ENCODE results near the gene IL24.

Gene IL24

DNA sequence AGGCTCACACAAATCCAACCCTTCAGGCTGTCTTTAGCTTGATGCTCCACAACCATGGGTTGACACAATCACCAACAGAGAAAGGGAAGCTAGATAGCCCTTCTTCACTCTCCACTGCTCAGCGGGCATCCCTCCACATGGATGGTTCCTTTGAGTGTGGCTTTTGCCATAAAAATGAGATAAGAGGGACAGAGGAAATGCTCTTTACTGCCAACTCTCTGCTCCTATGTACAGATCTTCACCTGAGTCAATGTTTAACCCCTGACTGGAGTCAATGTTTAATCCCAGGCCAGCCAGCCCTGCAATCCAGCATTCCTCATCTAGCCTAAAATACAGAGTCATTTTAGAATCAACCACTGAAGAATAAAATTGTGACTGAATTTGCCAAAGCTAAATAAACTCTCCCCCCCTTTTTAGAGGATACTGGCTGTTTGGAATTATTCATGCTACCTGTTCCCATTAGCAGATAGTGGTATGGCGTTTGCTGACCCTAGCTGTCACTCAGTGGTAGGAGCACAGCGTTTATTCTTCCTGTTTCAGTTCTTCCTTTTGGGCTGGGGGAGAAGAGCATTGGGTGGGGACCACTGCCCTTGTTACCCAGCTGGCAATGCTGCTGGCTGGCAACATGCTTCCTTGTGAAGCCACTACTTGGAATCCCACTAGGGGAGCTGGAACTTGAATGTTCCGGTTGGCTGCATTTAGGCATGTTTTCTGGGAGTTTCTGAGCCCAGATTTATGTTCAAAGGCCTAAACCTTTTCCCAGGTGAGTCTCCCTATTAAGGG is 54.3 kb downstream of the IL24 start:
- Histone ChIP-seq H3K27me3 (replicated peaks; ENCODE audit: control insufficient read depth, insufficient read depth, low read length) (no peaks in the 10 kb centered on the region), H3K4me3 (replicated peaks; ENCODE audit: low read depth, low read length) (no peak overlapping the region), H3K36me3 (ENCODE audit: control insufficient read depth, insufficient read depth, low read length) (no peaks in the 10 kb centered on the region)
- no peak for DNase-seq (ENCODE audit: extremely low read depth, insufficient read length)
- TF ChIP-seq, protein P1, sequence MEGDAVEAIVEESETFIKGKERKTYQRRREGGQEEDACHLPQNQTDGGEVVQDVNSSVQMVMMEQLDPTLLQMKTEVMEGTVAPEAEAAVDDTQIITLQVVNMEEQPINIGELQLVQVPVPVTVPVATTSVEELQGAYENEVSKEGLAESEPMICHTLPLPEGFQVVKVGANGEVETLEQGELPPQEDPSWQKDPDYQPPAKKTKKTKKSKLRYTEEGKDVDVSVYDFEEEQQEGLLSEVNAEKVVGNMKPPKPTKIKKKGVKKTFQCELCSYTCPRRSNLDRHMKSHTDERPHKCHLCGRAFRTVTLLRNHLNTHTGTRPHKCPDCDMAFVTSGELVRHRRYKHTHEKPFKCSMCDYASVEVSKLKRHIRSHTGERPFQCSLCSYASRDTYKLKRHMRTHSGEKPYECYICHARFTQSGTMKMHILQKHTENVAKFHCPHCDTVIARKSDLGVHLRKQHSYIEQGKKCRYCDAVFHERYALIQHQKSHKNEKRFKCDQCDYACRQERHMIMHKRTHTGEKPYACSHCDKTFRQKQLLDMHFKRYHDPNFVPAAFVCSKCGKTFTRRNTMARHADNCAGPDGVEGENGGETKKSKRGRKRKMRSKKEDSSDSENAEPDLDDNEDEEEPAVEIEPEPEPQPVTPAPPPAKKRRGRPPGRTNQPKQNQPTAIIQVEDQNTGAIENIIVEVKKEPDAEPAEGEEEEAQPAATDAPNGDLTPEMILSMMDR (IDR thresholded peaks at IDR 0.05; ENCODE audit: insufficient read depth, low read length, poor library complexity, severe bottlenecking): no peak

DNA sequence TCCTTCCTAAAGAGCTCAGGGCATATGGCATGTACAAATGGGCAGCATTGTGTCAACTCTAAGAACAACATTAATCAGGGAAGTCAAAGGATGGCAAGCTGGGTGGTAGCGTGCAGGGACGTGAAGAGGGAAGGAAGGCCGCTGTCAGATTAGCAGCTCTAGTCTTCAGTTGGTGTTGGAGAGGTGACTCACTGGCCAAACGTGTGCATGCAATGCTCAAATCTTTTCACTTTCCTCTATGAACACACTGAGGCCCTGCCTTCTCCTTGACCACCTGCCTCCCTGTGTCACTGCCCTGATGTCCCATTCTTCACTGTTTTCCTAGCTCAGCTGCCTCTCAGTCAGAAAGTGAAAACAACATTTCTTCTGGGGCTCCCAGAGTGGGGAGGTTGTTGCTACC is 54.9 kb downstream of the IL24 start:
- H3K27me3 ChIP-seq (replicated peaks; ENCODE audit: control insufficient read depth, insufficient read depth, low read length): no peaks in the 10 kb centered on the region
- no peak overlapping the region for H3K4me3 ChIP-seq (replicated peaks; ENCODE audit: low read depth, low read length)
- no peak for DNase-seq (ENCODE audit: extremely low read depth, insufficient read length)
- TF ChIP-seq, protein P1 (IDR thresholded peaks at IDR 0.05; ENCODE audit: insufficient read depth, low read length, poor library complexity, severe bottlenecking): no peak
- no peaks in the 10 kb centered on the region for H3K36me3 ChIP-seq (ENCODE audit: control insufficient read depth, insufficient read depth, low read length)

DNA sequence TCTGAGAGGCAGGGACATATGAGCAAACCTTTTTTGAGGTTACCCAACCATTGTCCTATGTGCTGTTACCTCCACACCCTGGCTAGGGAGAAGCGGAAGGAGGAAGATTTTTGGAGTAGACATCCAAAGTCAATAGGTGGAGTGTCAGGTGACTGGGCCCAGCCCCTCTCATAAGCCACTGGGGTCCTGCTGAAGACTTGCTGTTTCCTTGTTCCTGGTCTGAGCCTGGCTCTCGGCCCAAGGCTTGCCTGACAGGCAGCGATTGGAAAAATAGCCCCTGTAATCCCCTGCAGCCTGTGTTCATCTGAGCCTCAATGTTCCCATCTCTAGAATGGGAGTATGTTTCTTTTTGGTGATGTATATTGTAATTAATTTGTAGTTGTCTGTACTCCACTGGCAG is 55.9 kb downstream of the IL24 start:
- DNase-seq (ENCODE audit: extremely low read depth, insufficient read length): no peak
- Histone ChIP-seq H3K36me3 (ENCODE audit: control insufficient read depth, insufficient read depth, low read length) (no peaks in the 10 kb centered on the region), H3K27me3 (replicated peaks; ENCODE audit: control insufficient read depth, insufficient read depth, low read length) (no peaks in the 10 kb centered on the region), H3K4me3 (replicated peaks; ENCODE audit: low read depth, low read length) (no peak overlapping the region)
- TF ChIP-seq, protein P1 (IDR thresholded peaks at IDR 0.05; ENCODE audit: insufficient read depth, low read length, poor library complexity, severe bottlenecking): no peak

DNA sequence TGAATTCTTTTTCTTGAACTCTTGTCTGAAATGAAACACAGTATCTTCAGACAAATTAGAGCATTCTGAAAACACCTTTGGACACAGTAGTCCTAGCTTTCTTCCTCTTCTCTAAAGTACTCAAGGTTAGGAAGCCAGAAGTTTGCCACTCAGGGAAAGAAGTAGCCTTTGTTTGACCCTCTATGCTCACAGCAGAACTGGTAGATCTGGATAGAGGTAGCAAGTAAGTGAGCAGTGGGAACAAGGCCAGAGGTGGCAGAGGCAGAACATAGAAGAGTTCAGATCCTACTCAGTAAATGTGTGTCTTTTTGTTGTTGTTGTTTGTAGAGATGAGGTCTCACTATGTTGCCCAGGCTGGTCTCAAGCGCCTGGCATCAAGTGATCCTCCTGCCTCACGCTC is 56.4 kb downstream of the IL24 start:
- Histone ChIP-seq H3K27me3 (replicated peaks; ENCODE audit: control insufficient read depth, insufficient read depth, low read length) (no peaks in the 10 kb centered on the region), H3K36me3 (ENCODE audit: control insufficient read depth, insufficient read depth, low read length) (no peaks in the 10 kb centered on the region), H3K4me3 (replicated peaks; ENCODE audit: low read depth, low read length) (no peak overlapping the region)
- no peak for DNase-seq (ENCODE audit: extremely low read depth, insufficient read length)
- TF ChIP-seq, protein P1 (IDR thresholded peaks at IDR 0.05; ENCODE audit: insufficient read depth, low read length, poor library complexity, severe bottlenecking): no peak

All from GM06990 (cell line).